SU-DHL-6 (cell line): ENCODE data around the gene OPHN1.

Experiments
- H2AFZ ChIP-seq: fragments of 200-600 bp; sonication (generic); 2 replicates; pipeline ENCODE4 v1.6.1; 2014; ENCODE audit warnings: low read depth, mild to moderate bottlenecking, moderate library complexity, mixed read lengths, antibody characterized with exemption, low read length; ENCODE audit not compliant: severe bottlenecking
- H3F3A ChIP-seq: fragments of 200-600 bp; shearing (Covaris generic); 2 replicates; pipeline ENCODE4 v1.6.0; 2016; ENCODE audit warnings: antibody characterized with exemption, mild to moderate bottlenecking; ENCODE audit not compliant: insufficient read depth
- H3K27ac ChIP-seq: fragments of 200-600 bp; sonication (generic); 2 replicates; pipeline ENCODE4 v1.5.1; 2016; ENCODE audit warnings: low read depth, mild to moderate bottlenecking, low read length, moderate library complexity, mixed read lengths
- H3K27me3 ChIP-seq: fragments of 200-600 bp; sonication (generic), shearing (Covaris generic); 2 replicates; pipeline ENCODE4 v1.6.0; 2014; ENCODE audit warnings: mild to moderate bottlenecking, low read length
- H3K36me3 ChIP-seq: fragments of 200-600 bp; sonication (generic); 2 replicates; pipeline ENCODE4 v1.6.1; 2014; ENCODE audit warnings: mild to moderate bottlenecking, low read length, mixed read lengths
- H3K4me2 ChIP-seq: fragments of 300-600, 200-600 bp; shearing (Covaris generic), sonication (generic); 2 replicates; pipeline ENCODE4 v1.6.0; 2014; ENCODE audit warnings: low read length, low read depth, mild to moderate bottlenecking; ENCODE audit not compliant: poor library complexity, severe bottlenecking
- H3K4me3 ChIP-seq: fragments of 200-600 bp; sonication (generic); 2 replicates; pipeline ENCODE4 v1.5.1; 2014; ENCODE audit warnings: antibody characterized with exemption, low read length, mild to moderate bottlenecking, mixed read lengths; ENCODE audit not compliant: insufficient read depth, poor library complexity, severe bottlenecking
- H3K79me2 ChIP-seq: fragments of 200-600 bp; sonication (generic); 2 replicates; pipeline ENCODE4 v1.6.1; 2014; ENCODE audit warnings: mild to moderate bottlenecking, low read length, moderate library complexity; ENCODE audit not compliant: insufficient read depth
- H3K9ac ChIP-seq: fragments of 200-600 bp; sonication (generic); 2 replicates; pipeline ENCODE4 v1.7.0; 2014; ENCODE audit warnings: mild to moderate bottlenecking, low read length
- H3K9me2 ChIP-seq: fragments of 200-600 bp; sonication (generic); replicated peaks from 2 replicates; pipeline ENCODE4 v1.6.1; 2014; ENCODE audit warnings: low read length; ENCODE audit not compliant: insufficient read depth
- H3K9me3 ChIP-seq: fragments of 200-600 bp; sonication (generic); 2 replicates; pipeline ENCODE4 v1.6.1; 2014; ENCODE audit warnings: low read length, mixed read lengths; ENCODE audit not compliant: insufficient read depth
- H4K20me1 ChIP-seq: fragments of 200-600 bp; sonication (generic); 2 replicates; pipeline ENCODE4 v1.6.1; 2014; ENCODE audit warnings: low read depth, mild to moderate bottlenecking, antibody characterized with exemption, low read length, moderate library complexity, mixed read lengths
- EZH2phosphoT487 ChIP-seq: fragments of 200-600 bp; sonication (generic), shearing (Covaris generic); conservative IDR thresholded peaks from 2 replicates; pipeline ENCODE4 v1.6.1; 2018; ENCODE audit warnings: mild to moderate bottlenecking, antibody characterized with exemption, low read length, moderate library complexity, mixed read lengths
- TF ChIP-seq, protein P1 (sequence below): fragments of 200-600 bp; sonication (generic); IDR thresholded peaks from one replicate; pipeline ENCODE4 v1.5.1; 2017; ENCODE audit warnings: antibody characterized with exemption, mild to moderate bottlenecking, low read length, moderate library complexity; ENCODE audit not compliant: insufficient read depth, poor library complexity, severe bottlenecking

Gene OPHN1

DNA sequence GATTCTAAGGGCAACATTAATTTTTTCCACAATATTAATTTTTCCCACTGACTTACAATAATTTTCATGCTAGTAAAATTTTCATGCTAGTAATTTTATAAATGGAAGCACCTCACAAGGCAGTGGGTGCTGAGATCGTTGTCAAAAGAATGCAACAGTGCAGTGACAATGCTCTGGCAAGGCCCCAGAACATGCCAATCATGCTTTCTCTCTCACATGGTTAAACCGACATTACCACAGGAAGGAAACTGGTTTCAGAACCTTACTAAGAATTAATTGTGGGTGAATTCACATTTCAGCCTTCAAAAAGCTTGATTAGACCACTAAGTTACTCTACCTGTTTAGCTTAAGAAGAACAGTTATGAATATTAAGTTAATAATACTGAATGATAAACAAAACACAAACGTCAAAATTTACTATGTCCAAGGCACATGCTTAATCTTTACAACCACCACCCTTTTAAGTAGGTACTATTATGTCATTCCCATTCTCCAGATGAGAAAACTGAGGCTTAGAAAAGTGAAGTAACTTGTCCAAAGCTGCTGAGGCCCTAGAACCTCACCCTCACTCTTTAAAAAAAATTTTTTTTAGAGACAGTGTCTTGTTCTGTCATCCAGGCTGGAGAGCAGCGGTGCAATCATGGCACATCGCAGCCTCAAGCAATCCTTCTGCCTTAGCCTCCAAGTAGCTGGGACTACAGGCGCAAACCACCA lies 10.0 kb upstream of the OPHN1 start:
- TF ChIP-seq, protein P1, sequence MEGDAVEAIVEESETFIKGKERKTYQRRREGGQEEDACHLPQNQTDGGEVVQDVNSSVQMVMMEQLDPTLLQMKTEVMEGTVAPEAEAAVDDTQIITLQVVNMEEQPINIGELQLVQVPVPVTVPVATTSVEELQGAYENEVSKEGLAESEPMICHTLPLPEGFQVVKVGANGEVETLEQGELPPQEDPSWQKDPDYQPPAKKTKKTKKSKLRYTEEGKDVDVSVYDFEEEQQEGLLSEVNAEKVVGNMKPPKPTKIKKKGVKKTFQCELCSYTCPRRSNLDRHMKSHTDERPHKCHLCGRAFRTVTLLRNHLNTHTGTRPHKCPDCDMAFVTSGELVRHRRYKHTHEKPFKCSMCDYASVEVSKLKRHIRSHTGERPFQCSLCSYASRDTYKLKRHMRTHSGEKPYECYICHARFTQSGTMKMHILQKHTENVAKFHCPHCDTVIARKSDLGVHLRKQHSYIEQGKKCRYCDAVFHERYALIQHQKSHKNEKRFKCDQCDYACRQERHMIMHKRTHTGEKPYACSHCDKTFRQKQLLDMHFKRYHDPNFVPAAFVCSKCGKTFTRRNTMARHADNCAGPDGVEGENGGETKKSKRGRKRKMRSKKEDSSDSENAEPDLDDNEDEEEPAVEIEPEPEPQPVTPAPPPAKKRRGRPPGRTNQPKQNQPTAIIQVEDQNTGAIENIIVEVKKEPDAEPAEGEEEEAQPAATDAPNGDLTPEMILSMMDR: no peak
- no peak for TF ChIP-seq EZH2phosphoT487
- Histone ChIP-seq H3K9ac (no peak overlapping the region), H2AFZ (no peak overlapping the region), H3K36me3 (no peaks in the 10 kb centered on the region), H3F3A (no peaks in the 10 kb centered on the region), H4K20me1 (no peaks in the 10 kb centered on the region), H3K9me3 (no peaks in the 10 kb centered on the region), H3K4me3 (no peak overlapping the region), H3K27ac (no peak overlapping the region), H3K4me2 (no peak overlapping the region), H3K79me2 (no peaks in the 10 kb centered on the region), H3K9me2 (no peaks in the 10 kb centered on the region), H3K27me3 (no peaks in the 10 kb centered on the region)

DNA sequence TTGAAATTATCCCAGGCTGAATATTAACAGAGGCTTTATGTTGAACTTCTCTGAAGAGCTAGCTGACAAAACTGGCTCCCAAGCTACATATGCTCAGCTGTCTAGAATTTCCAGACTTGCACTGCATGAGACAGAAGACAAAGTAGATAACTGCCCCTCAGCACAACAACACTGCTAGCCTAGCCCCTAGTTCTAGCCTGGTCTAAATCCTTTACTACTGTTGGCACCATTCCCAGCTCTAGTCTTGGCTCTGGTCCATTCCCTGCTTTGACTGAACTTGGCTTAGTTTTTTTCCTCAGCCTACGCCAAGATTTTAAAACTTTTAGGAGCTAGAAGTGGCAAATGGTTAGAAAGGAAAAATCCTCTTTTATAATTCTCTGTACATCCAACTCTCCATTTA lies 7.6 kb upstream of the OPHN1 start:
- H3K4me3 ChIP-seq: no peak overlapping the region
- TF ChIP-seq EZH2phosphoT487: no peak
- TF ChIP-seq, protein P1: no peak
- H3F3A ChIP-seq: no peaks in the 10 kb centered on the region
- no peaks in the 10 kb centered on the region for H3K27me3 ChIP-seq
- H3K9ac ChIP-seq: no peak overlapping the region
- no peaks in the 10 kb centered on the region for H3K36me3 ChIP-seq
- no peak overlapping the region for H3K4me2 ChIP-seq
- H2AFZ ChIP-seq: no peak overlapping the region
- H3K9me3 ChIP-seq: no peaks in the 10 kb centered on the region
- no peaks in the 10 kb centered on the region for H3K9me2 ChIP-seq
- no peaks in the 10 kb centered on the region for H4K20me1 ChIP-seq
- H3K27ac ChIP-seq: no peak overlapping the region
- no peaks in the 10 kb centered on the region for H3K79me2 ChIP-seq

DNA sequence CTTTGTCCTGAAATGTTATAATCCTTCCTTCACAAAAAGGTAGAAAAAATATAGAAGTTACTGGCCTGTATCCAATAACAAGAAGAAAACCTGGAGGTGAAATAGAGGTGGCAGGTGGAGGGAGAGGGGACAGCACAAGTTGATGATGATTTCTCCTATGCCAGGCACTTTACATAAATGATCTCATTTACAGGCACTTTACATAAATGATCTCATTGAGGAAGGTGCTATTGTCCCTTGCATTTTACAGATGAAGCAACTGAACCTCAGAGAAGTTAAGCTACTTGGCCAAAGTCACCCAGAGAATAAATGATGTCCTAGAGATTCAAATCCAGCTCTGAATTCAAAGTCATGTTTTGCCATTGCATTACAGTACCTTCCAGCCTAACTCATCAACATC lies 7.1 kb upstream of the OPHN1 start:
- Histone ChIP-seq H3K9ac (no peak overlapping the region), H3K9me2 (no peaks in the 10 kb centered on the region), H3K27me3 (no peaks in the 10 kb centered on the region), H3K4me3 (no peak overlapping the region), H4K20me1 (no peaks in the 10 kb centered on the region), H3K36me3 (no peaks in the 10 kb centered on the region), H2AFZ (no peak overlapping the region), H3K9me3 (no peaks in the 10 kb centered on the region), H3F3A (no peaks in the 10 kb centered on the region), H3K27ac (no peak overlapping the region), H3K4me2 (no peak overlapping the region), H3K79me2 (no peaks in the 10 kb centered on the region)
- TF ChIP-seq, protein P1: no peak
- TF ChIP-seq EZH2phosphoT487: no peak

DNA sequence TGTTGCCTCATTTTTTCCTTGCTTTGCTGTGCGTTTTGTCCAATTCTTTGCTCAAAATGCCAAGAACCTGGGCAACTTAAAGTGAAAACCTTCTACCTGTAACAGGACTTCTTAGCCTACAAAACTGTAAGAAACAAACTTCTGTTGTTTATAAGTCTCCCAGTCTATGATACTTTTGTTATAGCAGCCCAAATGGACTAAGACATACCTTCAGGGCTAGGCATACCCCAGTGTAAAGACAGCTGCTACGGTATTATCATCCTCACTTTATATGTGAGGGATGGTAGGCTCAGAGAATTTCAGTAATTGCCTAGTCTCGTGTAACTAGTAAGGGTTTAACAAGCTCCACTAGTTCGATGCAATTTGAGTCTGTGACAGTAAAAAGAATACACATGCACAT lies 6.0 kb upstream of the OPHN1 start:
- Histone ChIP-seq H4K20me1 (no peaks in the 10 kb centered on the region), H3K27ac (no peak overlapping the region), H3K36me3 (no peaks in the 10 kb centered on the region), H3K9me3 (no peaks in the 10 kb centered on the region), H3K9ac (no peak overlapping the region), H3K79me2 (no peaks in the 10 kb centered on the region), H3K4me2 (no peak overlapping the region), H2AFZ (no peak overlapping the region), H3K9me2 (no peaks in the 10 kb centered on the region), H3K27me3 (no peaks in the 10 kb centered on the region), H3F3A (no peaks in the 10 kb centered on the region), H3K4me3 (no peak overlapping the region)
- no peak for TF ChIP-seq EZH2phosphoT487
- TF ChIP-seq, protein P1: no peak
